KOPT-K1 (cell line): ENCODE results near the gene RNF123.

Source experiments
- H3K27ac ChIP-seq: fragments of 200-600 bp; sonication (generic); 2 replicates; pipeline ENCODE4 v1.5.1; 2016; ENCODE audit warnings: antibody characterized with exemption, mild to moderate bottlenecking, low read depth, low read length; ENCODE audit not compliant: poor library complexity, severe bottlenecking
- H3K36me3 ChIP-seq: fragments of 200-600 bp; sonication (generic); 2 replicates; pipeline ENCODE4 v1.5.1; 2017; ENCODE audit warnings: antibody characterized with exemption, mild to moderate bottlenecking, low read length, moderate library complexity; ENCODE audit not compliant: insufficient read depth
- H3K9me3 ChIP-seq: fragments of 200-600 bp; sonication (generic); 2 replicates; pipeline ENCODE4 v1.5.1; 2017; ENCODE audit warnings: antibody characterized with exemption, low read length, mild to moderate bottlenecking; ENCODE audit not compliant: insufficient read depth, poor library complexity, severe bottlenecking

The RNF123 gene

DNA sequence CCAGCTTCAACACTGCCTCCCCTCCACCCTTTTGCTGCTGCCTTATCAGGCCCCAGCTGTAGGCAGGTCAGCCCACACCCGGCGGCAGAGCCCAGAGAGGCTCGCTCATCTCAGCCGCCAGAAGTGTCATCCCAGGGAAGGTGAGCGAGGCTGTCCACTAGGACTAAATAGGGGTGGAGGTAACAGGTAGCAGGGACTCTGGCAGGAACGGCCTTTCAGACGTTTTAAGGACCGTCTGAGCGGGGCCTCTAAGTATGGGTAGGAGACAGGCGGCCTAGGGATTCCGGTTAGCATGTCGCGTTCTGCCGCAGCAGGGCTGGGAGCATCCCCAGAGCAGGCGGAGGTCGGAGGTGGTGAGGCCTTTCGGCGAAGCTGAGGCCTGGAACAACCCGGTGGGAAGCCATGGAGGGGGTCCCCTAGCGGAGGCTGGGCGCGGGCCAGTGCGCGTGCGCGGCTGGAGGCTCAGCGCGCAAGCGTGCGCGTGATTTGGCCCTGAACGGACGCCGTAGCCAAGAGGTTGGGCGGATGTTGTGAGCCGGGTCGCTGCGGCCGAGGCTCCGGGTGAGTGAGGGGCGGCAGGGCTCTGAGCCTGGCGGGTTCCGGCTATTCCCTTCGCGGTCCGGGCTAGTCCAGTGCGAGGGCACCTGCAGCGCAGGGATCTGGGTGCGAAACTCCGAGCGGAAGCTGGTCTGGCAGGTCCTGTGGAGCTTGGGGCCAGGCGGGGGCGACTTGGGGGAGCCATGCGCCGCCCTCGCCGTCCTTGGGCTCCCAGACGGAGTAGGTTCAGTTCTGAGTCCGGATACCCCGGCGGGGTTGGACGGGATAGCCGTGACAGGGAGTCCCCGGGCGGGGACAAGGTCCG, at the start of gene RNF123, which contains the start of gene MST1:
Gene RNF123, plus strand, starts transcription at position 512 of the 862 bp plus-strand sequence. CDS start 1,609 bp downstream, outside the sequence.
Gene MST1, minus strand, starts transcription at position 429 of the 862 bp plus-strand sequence. CDS start 783 bp downstream, outside the sequence.
- H3K27ac ChIP-seq: peak within 1 kb of the TSS; percentile 77
- peaks cover 6% of the 10 kb centered on the region; the same call in 1 of the 2 replicates for H3K36me3 ChIP-seq
- no peaks in the 10 kb centered on the region for H3K9me3 ChIP-seq

DNA sequence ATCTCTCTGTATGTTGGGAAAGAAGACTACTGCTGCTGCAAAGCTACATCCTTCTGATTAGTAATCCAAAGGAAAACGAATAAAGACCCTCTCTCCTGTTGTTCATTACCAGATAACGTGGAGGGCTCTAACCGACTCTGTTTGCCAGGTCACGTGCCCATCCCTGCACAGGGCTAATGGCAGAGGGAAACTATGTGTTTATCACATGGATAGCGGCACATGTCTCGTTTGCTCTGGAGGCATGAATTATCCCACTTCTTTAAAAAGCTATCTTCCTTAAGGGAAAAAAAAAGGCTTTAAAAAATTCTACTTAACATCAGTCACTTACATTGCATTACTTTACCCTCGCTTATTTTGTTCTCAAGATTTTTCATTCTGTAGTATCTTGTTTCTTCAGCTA, 48.1 kb upstream of the RNF123 start:
- no peaks in the 10 kb centered on the region for H3K9me3 ChIP-seq
- no peaks in the 10 kb centered on the region for H3K36me3 ChIP-seq
- no peak overlapping the region for H3K27ac ChIP-seq

DNA sequence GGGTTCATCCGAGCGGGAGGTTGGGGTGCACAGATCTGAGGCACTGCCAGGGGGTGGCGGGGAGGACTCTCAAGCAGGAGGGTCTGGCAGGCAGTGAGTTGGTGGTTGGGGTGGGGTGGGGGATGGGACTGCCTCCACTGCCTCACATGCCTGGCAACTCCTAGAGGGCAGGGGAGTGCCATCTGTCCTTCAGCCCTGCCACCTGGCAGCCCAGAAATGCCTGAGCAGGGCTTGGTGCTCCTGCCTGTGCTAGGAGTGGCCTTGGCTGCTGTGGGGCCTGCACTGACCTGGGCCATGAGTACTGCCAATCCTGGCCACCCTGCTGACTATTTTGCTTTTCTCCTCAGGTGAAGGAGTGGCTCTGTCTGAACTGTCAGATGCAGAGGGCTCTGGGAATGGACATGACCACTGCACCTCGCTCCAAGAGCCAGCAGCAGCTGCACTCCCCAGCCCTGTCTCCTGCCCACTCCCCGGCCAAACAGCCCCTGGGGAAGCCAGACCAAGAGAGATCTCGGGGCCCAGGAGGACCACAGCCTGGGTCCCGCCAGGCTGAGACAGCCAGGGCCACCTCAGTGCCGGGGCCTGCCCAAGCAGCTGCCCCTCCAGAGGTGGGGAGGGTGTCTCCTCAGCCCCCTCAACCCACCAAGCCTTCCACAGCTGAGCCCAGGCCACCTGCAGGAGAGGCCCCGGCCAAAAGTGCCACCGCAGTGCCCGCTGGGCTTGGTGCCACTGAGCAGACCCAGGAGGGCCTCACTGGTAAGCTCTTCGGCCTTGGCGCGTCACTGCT, 47.2 kb upstream of the RNF123 start:
- Histone ChIP-seq H3K9me3 (no peaks in the 10 kb centered on the region), H3K27ac (no peak overlapping the region), H3K36me3 (no peaks in the 10 kb centered on the region)

DNA sequence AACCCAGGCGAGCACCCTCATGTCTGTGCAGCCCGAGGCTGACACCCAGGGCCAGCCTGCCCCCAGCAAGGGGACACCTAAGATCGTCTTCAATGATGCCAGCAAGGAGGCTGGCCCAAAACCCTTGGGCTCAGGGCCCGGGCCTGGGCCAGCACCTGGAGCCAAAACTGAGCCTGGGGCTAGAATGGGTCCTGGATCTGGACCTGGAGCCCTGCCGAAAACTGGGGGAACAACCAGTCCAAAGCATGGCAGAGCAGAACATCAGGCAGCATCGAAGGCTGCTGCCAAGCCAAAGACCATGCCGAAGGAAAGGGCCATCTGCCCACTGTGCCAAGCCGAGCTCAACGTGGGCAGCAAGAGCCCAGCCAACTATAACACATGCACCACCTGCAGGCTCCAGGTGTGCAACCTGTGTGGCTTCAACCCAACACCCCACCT, 46.6 kb upstream of the RNF123 start:
- Histone ChIP-seq H3K36me3 (no peaks in the 10 kb centered on the region), H3K9me3 (no peaks in the 10 kb centered on the region), H3K27ac (no peak overlapping the region)

DNA sequence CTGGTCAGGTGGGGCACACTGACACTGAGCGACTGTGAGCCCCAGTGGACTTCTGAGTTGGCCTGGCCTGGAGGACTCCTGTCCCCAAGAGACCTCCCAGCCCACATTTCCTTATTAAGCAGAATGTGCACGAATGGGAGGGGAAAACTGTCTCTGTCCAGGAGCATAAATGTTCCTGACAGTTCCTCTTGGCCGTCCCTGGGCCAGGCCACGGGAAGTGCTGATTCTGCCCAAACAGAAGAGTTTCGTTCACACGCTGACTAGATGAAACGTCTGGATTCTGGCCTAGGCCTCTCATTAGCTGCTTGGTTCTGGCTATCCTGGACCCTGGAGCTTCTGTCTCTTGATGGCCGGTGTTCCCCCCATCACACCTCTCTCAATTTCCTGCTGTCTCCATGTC, 44.7 kb upstream of the RNF123 start:
- Histone ChIP-seq H3K9me3 (no peaks in the 10 kb centered on the region), H3K36me3 (no peaks in the 10 kb centered on the region), H3K27ac (no peak overlapping the region)

DNA sequence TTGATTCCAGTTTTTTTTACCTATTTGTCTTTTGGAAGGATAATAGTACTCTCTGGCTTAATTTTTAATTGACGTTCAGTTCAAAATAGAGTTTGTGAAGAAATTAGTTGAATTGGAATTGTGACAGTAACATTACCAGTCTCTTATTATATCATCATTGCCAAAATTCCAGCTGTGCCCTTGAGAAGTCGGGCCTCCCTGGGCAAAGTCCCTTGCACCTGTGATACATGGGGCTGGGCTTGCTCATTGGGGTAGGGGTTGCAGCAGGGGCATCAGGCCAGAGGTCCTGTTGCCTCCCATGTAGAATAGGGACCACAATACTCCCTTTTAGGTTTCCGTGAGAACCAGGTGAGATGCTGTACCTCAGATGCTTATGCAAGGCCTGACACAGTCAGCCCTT, 43.1 kb upstream of the RNF123 start:
- no peaks in the 10 kb centered on the region for H3K9me3 ChIP-seq
- no peaks in the 10 kb centered on the region for H3K36me3 ChIP-seq
- no peak overlapping the region for H3K27ac ChIP-seq

DNA sequence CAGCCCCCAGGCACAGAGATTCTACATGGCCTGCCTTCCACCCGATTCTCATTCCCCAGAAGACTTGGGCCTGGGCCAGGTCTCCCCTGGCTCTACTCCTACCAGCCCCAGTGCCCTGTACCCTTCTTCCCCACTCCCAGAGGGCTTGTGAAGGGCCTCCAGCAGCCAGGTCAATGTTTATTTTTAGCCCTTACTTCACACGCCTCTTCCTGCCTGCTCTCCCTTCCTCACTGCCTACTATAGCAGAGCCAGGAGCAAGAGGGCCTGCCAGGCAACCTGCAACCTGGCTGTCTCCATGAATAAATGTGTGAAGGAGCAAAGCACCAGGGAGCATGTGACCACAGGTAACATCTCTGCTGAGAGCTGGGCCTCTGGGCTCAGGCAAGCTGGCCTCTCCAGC, 41.6 kb upstream of the RNF123 start:
- Histone ChIP-seq H3K27ac (no peak overlapping the region), H3K9me3 (no peaks in the 10 kb centered on the region), H3K36me3 (no peaks in the 10 kb centered on the region)

DNA sequence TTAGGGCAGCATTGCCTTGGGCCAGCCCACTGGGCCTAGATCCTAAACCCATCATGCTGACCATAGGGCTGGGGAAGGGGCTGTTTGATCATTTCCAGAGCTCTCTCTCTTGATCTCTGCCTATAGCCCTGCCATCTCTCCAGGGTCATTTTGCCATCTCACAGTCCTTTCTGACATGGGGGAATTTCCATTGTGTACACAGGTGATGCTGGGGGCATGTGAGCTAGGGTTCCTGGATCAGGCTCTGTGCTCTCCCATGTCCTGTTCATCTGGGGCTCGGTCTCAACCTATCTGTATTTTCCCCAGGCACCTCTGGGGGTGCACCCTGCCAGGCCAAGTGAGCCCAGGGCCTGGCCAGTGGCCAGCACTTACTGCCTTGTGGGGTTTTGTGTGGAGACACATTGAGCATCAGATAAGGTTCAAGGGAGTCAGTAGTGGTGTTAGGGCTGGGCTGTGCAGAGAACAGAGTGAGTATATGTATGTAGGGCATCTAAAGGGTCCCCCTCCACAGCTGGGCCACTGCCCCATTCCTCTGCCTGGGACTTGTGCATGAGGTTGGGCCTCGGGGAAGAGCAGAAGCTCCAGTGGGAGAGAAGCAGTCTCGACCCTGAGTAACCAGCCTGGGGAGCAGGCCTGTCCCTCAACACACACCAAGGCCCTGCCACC, 40.9 kb upstream of the RNF123 start:
- no peak overlapping the region for H3K27ac ChIP-seq
- no peaks in the 10 kb centered on the region for H3K36me3 ChIP-seq
- no peaks in the 10 kb centered on the region for H3K9me3 ChIP-seq

DNA sequence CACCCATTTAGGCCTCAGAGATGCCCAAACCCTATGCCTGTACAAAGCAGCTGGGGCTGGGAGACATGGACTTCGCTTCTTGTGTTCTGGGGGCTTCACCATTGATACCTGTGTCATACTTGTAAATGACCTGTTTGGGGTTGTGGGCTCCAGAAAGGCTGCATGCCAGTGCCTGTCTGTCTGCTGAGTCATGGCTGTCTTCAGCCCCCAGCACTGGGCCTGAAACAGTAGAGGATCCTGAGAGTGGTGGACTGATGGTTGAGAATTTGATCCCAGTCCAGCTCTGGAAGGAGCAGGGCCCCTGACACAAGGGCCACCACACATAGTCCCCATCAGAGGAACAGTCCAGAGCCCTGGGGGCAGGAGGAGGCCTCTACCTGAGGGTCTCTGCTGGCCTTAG, 39.8 kb upstream of the RNF123 start:
- H3K9me3 ChIP-seq: no peaks in the 10 kb centered on the region
- H3K27ac ChIP-seq: no peak overlapping the region

DNA sequence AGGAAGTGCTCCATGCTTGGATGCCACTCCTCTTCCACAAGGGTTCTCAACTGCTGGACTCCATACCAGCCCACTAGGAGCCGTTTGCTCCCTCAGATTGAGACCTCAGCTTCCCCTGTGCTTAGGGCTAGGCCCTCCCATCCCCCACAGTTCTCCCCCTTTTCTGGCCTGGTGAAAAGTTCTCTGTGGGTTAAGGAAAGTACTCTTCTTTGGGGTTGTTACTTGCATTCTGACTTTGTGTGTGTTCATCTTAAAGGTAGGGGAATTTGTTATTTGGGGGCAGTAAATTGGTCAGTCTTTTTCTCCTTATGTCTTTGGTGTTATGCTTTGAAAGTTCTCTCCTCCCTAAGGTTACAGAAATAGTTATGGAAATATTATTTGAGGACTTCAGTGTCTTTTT, 39.2 kb upstream of the RNF123 start:
- Histone ChIP-seq H3K9me3 (no peaks in the 10 kb centered on the region), H3K27ac (no peak overlapping the region), H3K36me3 (no peaks in the 10 kb centered on the region)

More for the DNA sequence above, 39.8 kb upstream of the RNF123 start:
- H3K36me3 ChIP-seq: no peaks in the 10 kb centered on the region

DNA sequence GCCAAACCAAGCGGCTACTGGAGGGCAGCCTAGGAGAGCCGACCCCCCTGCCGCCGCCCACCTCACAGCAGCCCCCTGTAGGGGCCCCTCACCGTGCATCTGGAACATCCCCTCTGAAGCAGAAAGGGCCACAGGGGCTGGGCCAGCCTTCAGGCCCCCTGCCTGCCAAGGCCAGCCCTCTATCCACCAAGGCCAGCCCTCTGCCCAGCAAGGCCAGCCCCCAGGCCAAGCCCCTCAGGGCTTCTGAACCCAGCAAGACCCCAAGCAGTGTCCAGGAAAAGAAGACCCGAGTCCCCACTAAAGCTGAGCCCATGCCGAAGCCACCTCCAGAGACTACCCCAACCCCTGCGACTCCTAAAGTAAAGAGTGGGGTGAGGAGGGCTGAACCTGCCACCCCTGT, 38.7 kb upstream of the RNF123 start:
- Histone ChIP-seq H3K27ac (no peak overlapping the region), H3K9me3 (no peaks in the 10 kb centered on the region), H3K36me3 (no peaks in the 10 kb centered on the region)

DNA sequence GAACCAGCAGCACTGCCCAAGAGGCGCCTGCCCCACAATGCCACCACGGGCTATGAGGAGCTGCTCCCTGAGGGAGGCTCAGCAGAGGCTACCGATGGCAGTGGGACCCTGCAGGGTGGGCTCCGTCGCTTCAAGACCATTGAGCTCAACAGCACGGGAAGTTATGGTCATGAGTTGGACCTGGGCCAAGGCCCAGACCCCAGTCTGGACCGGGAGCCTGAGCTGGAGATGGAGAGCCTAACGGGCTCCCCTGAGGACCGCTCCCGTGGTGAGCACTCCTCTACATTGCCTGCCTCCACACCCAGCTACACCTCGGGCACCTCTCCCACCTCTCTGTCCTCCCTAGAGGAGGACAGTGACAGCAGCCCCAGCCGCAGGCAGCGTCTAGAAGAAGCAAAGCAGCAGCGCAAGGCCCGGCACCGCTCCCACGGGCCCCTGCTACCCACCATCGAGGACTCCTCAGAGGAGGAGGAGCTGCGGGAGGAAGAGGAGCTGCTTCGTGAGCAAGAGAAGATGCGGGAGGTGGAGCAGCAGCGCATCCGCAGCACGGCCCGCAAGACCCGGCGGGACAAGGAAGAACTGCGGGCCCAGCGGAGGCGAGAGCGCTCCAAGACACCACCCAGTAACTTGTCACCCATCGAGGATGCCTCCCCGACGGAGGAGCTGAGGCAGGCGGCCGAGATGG, 37.0 kb upstream of the RNF123 start:
- no peaks in the 10 kb centered on the region for H3K36me3 ChIP-seq
- H3K9me3 ChIP-seq: no peaks in the 10 kb centered on the region
- no peak overlapping the region for H3K27ac ChIP-seq

DNA sequence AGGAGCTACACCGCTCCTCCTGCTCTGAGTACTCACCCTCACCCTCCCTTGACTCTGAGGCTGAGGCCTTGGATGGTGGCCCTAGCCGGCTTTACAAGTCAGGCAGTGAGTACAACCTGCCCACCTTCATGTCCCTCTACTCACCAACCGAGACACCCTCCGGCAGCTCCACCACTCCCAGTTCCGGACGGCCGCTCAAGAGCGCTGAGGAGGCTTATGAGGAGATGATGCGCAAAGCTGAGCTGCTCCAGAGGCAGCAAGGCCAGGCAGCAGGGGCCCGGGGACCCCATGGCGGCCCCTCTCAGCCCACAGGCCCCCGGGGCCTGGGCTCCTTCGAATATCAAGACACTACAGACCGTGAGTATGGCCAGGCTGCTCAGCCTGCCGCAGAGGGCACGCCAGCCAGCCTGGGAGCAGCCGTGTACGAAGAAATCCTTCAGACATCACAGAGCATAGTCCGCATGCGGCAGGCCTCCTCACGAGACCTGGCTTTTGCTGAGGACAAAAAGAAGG, 36.4 kb upstream of the RNF123 start:
- Histone ChIP-seq H3K9me3 (no peaks in the 10 kb centered on the region), H3K36me3 (no peaks in the 10 kb centered on the region), H3K27ac (no peak overlapping the region)

DNA sequence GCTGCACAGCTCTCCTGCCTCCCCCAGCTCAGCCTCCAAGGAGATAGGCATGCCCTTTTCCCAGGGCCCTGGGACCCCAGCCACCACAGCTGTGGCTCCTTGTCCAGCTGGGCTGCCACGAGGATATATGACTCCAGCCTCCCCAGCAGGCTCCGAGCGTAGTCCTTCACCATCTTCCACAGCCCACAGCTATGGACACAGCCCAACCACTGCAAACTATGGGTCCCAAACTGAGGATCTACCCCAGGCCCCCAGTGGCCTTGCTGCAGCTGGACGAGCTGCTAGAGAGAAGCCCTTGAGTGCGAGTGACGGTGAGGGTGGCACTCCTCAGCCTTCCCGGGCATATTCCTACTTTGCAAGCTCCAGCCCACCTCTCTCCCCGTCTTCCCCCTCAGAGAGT, 35.7 kb upstream of the RNF123 start:
- Histone ChIP-seq H3K9me3 (no peaks in the 10 kb centered on the region), H3K27ac (no peak overlapping the region), H3K36me3 (no peaks in the 10 kb centered on the region)
